Measurements from ENCODE around the gene TPM4. TPM values are rescaled to one million over a fixed set of nuclear protein-coding genes. Genes with fewer than 3 reads are reported as not detected.

The TPM4 gene
- total and polyA plus RNA-seq, 2 of the 8 experiments (the other 6 are each of a cell fraction or from before 2014, with no cell fraction given): 160 to 359 TPM

DNA sequence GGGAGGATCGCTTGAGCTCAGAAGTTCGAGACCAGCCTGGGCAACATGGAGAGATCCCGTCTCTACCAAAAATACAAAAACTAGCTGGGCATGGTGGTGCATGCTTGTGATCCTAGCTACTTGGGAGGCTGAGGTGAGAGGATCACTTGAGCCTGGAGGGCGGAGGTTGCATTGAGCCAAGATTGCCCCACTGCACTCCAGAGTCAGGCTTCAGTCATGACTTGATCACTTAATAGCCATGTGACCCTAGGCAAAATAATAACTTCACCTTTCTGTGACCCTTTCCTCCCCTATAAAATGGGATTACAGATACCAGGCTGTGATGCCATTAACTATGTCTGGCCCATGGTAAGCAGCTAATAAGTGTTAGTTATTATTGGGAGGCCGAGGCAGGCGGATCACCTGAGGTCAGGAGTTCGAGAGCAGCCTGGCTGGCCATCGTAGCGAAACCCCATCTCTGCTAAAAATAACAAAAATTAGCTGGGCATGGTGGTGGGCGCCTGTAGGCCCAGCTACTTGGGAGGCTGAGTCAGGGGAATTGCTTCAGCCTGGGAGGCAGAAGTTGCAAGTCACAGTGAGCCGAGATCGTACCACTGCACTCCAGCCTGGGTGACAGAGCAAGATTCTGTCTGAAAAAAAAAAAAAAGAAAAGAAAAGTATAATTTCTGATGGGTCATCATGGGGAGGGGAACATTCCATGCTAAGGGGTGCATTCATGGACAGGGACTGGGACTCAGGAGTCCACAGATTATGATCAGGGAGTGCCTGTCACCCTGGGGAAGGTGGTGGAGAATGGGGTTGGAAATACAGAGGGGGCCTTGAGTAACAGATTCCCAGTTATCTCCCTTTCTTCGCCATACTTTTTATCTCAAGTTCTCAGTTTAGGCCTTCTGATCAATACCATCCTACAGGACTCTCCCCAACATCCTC is 15.5 kb downstream of the TPM4 start (continued):
- TF ChIP-seq CHD7 (IDR thresholded peaks at IDR 0.05; ENCODE audit: insufficient replicate concordance, low read length) (no peak), RAD21 (IDR thresholded peaks at IDR 0.05 in 1 of 2, conservative IDR thresholded peaks at IDR 0.05 in 1 of 2; ENCODE audit: low read depth in 2 of 2, low read length in 2 of 2) (no peak), ATF3 (IDR thresholded peaks at IDR 0.05; ENCODE audit: insufficient read depth, low read depth, low read length) (no peak), ZNF274 (IDR thresholded peaks at IDR 0.05; ENCODE audit: borderline replicate concordance, extremely low read depth, low read length) (no peak), TEAD4 (IDR thresholded peaks at IDR 0.05; ENCODE audit: low read depth, low read length) (no peak), SP2 (IDR thresholded peaks at IDR 0.05; ENCODE audit: low read length) (no peak), EZH2 (IDR thresholded peaks at IDR 0.05; ENCODE audit: low read depth, low read length, severe bottlenecking) (no peak), PHF8 (conservative IDR thresholded peaks at IDR 0.05; ENCODE audit: low read depth, low read length) (no peak)
